Raji (cell line): ENCODE measurements around the gene PTPRO.

Source experiments
- POLR2A ChIP-seq: IDR thresholded peaks from 2 replicates; pipeline ENCODE4 v1.6.1; 2011; ENCODE audit warnings: low read depth, low read length, control low read depth; ENCODE audit not compliant: insufficient read depth

The PTPRO gene

DNA sequence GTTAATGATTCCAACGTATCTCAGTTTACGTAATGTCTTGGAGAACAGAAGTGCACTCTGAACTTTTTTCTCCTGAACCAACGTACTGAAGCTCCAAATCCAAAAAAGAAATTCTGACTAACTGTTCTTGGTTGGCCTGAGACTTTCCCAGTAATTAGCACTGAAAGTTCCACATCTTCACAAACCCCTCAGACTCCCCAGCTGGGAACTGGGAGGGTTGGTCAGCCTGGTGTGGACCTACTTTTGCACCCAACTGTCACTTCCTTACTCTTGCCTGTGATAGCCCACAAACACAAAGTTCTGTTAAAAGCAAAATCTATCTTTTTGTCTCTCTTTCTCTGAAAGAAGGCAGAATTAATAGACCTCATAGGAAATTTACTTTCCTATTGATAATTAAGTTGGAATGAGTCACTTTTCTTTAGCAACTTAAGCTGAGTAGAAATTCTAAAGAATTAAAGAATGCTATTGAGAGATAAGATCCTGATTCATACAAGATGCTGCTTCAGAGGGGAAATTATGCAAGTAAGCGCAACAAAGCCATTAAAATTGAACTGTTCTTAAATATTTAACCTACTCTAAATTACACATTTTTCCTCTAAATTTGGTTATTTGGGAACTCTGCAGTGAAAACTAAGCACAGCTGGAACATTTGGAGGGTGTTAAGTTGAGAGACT, 311.8 kb downstream of the PTPRO start:
- TF ChIP-seq POLR2A, result no peak

DNA sequence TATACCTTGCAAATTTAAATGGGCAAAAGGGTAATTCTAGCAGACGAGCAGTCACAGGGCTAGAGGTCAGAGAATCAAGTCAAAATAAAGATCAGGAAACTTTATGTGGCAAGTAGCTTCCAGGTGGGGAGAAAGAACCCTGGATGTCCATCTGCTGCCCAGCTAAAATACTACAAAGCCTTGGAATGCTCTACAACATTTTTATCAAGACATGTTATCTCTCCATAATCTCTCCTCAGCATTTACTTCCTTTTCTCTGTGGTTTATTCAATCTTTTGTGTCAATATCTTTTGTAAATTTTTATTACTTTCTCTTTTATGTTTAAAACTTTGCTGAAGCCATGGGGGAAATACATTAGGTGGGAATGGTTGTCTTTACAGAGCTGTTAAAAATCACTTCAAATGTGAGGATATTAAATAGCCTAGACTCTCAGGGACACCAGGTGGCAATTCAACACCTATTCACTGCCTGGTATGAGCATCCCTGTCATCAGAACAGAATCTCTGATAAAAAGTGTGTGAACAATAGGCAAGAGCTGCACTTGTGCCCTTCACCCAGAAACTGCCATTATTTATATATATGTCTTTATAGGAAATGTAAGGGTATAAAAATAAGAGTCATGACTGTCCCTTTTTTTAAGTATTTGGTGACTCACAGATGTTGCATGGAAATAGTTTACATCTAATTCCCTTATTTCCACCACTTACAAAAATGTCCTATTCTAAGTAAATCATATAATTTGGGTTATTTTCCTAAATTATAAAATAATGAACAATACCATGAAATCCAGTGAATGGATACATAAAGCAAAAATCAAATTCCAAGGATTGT, 314.0 kb downstream of the PTPRO start:
- TF ChIP-seq POLR2A, result no peak

DNA sequence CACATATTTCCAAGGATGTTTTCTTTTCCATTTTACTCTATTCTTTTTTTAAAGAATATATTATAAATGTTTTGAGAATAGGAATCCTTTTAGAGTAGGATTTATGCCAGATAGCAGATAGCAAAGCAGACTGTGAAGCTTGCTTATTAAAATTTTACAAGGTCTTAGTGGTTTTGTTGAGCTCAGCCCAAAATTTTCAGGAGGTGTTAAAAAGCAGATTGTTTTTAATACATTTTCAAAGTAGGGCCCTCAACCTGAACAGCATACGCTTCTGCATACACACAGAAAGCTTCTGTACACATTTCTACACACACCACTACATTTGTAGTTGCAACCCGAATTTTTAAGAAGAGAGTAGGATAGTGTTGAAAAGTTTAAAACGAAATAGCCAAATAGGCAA, 315.9 kb downstream of the PTPRO start:
- no peak for TF ChIP-seq POLR2A

DNA sequence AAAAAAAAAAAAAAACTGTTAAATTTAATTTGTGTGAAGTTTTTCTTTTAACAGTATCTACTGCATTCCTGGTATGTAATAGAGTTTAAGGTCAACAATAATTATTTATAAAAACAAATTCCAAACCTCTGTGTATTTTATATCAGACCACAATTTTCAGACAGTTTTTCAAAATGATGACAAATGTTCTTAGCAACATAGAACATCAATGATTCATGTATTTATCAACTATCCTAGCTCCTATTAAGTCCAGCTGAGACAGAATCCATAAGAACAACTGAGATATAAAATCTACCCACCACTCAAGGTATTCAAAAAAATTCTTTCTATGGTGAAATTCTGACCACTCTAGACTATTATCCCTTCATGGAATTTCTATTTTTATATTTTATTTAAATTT, 322.4 kb downstream of the PTPRO start:
- no peak for TF ChIP-seq POLR2A

DNA sequence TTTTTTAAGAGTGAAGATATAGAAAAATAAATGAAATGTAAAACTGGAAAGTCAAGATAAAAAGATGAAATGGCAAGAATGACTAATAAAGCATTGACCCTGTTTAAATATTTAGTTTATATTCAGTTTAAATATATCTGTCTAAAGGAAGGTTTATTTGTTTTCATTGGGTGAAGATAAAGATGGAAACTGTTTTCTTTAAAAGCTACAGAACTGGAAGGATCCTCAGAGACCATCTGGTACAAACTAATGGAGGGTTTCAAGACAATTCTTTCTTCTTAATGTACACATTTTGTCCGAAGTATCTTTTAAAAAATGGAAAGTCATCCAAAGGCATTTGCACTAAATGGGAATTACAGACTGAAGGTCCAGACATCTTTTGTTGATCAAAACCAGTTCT, 324.3 kb downstream of the PTPRO start:
- TF ChIP-seq POLR2A, result no peak
